ENCODE data around the gene OR2C3. TPM values are rescaled to one million over a fixed set of nuclear protein-coding genes. Genes with fewer than 3 reads are reported as not detected.
A peak's percentile ranks its signal among the peaks of the same experiment; 100 is the strongest.
"Not testable (repeated sequence)": the region's sequence is repeated elsewhere in the genome, so short reads cannot be mapped to it uniquely, and the experiment has no call there.

The OR2C3 gene
- total RNA-seq, 1 experiment from 2014 or later = not detected

DNA sequence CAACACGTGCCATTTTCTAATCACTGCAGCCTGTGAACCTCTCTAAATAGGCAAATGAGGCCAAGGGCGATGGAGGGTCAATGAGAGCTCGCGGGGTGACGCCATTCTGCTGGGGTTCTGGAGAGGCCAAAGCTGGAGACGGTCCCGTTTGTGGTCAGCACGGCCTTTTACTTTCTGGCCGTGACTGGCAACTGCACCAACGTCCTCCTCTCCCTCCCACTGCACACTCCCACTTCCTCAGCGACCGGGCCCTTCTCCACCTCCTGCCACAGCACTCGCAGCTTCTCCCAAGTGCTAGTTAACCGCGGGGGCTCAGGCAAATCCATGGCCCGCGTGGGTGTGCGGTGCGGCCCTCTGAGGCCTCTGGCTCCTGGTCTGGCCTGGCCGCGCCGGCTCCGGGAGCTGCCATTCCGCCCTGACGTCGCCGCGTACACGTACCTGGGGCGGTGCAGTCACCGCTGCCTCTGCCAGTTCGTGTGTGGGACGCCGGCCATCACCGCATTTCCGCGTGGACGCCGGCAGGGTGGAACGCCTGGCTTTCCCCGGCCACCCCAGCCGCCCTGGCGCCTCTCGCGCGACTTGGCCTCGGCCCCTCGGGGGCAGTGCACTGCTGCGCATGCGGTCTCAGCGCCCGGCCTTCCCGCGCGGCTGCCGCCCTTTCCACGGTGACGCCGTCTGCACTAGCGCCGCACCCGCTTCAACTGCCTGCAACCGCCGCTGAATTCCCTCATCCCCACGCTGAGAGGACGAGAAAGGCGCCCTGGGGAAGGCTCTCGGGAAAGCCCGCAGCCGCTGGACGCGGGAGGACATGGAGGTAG lies 18.2 kb downstream of the OR2C3 start:
- no peak for DNase-seq (ENCODE audit: low spot score)

DNA sequence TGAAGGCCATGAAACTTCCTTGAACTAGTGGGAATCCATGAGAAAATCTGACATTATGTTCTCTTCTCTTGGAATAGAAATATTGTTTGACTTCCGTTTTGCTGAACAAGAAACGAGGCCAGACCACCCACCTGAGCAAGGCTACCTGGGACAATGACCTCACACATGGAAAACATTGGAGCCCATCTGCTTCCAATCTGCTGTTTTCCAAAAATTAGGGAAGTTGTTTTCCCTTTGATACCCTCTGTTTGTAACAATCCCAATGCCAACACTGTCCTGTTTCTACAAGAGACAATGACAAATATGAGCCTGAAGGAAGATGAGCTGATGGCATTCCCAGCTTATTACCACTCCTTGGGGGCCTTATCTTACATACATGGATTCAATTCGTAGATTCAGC lies 29.4 kb downstream of the OR2C3 start:
- no peak for DNase-seq (ENCODE audit: low spot score)

DNA sequence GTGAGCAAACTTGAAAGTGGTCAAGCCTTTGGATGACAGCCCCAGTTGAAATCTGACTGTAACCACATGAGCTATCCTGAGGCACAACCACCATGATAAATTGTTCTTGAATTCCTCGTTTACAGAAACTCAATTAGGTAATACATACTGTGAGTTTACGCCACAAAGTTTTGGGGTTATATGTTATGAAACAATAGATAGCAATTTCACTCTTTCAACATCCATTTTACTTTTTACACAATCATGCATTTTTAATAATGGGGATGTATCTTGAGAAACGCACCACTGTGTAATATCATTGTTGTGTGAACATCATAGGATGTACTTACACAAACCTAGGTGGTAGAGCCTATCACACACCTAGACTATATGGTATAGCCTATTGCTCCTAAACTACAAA lies 35.4 kb downstream of the OR2C3 start:
- DNase-seq (ENCODE audit: low spot score) = no peak

DNA sequence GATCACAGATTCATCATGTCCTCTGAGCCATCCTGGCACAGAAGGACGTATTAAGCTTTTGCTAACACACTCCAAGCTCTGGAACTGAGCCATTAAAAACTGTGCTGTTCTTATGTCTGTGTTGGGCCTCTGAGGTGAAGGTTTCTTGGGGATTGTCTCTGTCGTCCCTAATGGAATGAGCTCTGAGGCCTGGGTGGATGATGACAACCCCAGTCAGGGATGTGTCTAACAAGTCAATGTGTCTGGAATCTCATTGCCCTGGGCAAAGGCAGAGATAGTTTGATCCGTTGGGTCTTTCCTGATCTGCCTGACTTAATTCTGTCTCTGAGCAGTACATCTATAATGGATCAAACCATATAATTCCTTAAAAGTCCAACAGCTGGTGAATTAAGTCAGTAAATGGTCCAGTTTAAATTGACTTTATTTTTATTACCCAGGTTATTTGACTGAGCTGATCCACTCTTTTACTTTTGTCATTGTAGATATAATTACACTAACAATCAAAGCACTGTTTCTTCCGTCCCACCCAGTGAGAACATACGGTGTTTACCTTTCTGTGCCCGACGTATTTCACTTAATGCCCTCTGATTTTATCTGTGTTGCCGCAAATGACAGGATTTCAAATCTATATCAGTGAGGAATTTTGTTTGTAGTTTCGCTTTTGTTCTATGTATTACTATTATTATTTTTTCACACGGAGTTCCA lies 39.5 kb downstream of the OR2C3 start:
- DNase-seq (ENCODE audit: low spot score) = no peak

DNA sequence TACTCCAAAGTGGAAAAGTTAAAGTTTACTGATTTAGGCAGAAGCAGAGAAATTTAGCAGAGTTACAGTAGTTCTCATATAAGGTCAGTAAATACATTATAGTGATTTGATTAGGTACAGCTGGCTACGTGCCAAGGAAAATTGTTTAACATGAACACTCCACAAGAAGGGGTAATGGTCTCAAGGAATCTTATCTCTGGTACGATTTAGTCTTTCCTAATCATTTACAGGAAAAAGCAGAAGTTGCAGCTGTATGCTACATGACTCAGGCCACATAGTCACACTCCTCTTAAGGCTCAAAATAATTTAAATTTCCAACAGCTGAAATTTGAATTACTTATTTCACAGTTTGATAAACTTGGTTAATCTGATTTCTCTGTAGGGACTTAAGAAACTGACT lies 41.5 kb downstream of the OR2C3 start:
- DNase-seq (ENCODE audit: low spot score) = no peak

DNA sequence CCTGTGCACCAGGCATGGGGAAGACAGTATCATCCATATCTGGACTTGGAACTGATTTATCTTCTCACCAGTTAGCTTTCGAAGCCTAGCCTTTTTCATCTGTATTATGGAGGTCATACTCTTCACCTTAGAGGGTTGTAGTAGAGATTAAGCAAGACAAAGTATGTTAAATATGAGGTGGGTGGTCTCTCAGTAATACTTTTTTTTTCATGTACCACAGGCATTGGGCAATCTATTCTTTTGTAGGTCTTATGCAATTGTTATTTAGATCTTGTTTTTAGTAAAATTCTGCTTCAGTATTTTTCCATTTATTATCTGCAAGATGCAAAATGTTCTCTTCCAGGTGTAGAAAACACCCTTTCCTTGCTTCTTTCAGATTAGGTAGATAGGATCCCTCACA lies 43.1 kb downstream of the OR2C3 start:
- DNase-seq (ENCODE audit: low spot score) = no peak

- DNase-seq (ENCODE audit: low spot score) = no peak
Measured at GRCh38 chr1:247491328-247491727, 44.9 kb downstream of the OR2C3 start.

DNA sequence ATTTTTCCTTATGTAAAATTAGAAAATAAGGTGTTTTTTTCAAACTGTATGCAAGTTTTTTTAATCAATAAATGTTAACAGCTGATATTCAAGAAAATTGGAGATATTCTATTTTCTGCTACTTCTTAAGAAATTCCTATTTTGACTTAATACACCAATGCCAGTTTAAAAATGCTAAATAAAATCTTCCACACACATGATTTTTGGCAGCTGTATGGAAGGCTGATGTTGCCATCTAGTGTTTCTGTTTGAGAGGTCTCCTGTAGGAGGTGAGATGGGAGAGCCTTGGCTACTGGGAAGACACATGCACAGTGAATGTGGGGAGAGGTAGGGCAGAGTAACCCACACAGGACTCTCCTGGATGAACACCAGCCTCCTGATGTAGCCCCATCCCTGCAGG lies 49.2 kb downstream of the OR2C3 start:
- peak; percentile 18 for DNase-seq (ENCODE audit: low spot score)

- DNase-seq (ENCODE audit: low spot score) = no peak
Measured at GRCh38 chr1:247482747-247483146, 53.5 kb downstream of the OR2C3 start.

DNA sequence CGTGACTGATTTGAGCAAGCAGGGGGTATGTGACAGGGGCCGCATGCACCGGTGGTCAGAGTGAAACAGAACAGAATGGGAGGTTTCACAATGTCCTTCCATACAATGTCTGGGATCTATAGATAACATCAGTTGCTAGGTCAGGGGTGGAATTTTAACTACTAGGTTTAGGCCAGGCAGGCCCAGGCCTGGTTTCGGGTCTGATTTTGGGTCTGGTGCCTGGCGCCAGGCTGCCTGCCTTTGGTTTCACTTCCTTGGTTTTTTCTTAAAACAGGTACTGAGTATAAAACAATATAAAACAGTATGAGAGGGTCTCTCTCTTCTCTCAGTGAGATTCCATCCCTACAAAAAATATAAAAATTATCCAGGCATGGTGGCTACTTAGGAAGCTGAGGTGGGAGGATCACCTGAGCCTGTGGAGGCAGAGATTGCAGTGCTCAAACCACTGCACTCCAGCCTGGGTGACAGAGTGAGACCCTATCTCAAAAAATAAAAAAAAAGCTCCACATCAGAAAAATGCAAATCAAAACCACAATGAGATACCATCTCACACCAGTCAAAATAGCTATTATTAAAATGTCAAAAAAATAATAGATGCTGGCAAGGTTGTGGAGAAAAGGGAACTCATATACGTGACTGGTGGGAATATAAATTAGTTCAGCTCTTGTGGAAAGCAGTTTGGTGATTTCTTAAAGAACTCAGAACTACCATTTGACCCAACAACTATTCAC lies 59.7 kb downstream of the OR2C3 start:
- not testable (repeated sequence) for DNase-seq (ENCODE audit: low spot score)

DNA sequence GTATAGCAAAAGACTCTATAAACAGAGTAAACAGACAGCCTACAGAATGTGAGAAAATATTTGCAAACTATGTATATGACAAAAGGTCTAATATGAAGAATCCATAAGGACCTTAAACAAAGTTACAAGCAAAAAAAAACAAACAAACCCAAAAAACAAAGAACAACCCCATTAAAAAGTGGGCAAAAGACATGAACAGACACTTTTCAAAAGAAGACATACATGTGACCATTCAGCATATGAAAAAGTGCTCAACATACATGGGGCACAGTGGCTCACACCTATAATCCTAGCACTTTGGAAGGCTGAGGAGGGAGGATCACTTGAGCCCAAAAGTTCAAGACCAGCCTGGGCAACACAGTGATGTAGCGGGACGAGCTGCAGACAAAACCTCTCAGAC lies 60.4 kb downstream of the OR2C3 start:
- DNase-seq (ENCODE audit: low spot score) = no peak

Other genes starting within 250 kb of the OR2C3 start
- gene ZNF496, start 204.6 kb downstream of the OR2C3 start, total RNA-seq (2014; rRNA removed; shearing (Covaris generic)) = 11.8 and 14.3 TPM in 2 replicates
- gene NLRP3, start 120.3 kb downstream of the OR2C3 start, total RNA-seq (2014; rRNA removed; shearing (Covaris generic)) = 0.50 TPM in 1 of 2 replicates, not detected in the other
- gene OR2B11, start 78.3 kb downstream of the OR2C3 start, total RNA-seq (2014; rRNA removed; shearing (Covaris generic)) = not detected in 2 replicates
- 0.29 and 1.9 TPM in 2 replicates for gene GCSAML, start 12.7 kb upstream of the OR2C3 start, total RNA-seq (2014; rRNA removed; shearing (Covaris generic))
- not detected in 2 replicates for gene OR2G2, start 51.9 kb upstream of the OR2C3 start, total RNA-seq (2014; rRNA removed; shearing (Covaris generic))
- not detected in 2 replicates for gene OR2G3, start 69.1 kb upstream of the OR2C3 start, total RNA-seq (2014; rRNA removed; shearing (Covaris generic))
- not detected in 2 replicates for gene OR13G1, start 143.3 kb upstream of the OR2C3 start, total RNA-seq (2014; rRNA removed; shearing (Covaris generic))
- not detected in 2 replicates for gene OR6F1, start 180.2 kb upstream of the OR2C3 start, total RNA-seq (2014; rRNA removed; shearing (Covaris generic))
- not detected in 2 replicates for gene OR14K1, start 202.2 kb upstream of the OR2C3 start, total RNA-seq (2014; rRNA removed; shearing (Covaris generic))
- gene OR14A2, start 211.7 kb upstream of the OR2C3 start, total RNA-seq (2014; rRNA removed; shearing (Covaris generic)) = not detected in 2 replicates
- gene OR1C1, start 224.1 kb upstream of the OR2C3 start, total RNA-seq (2014; rRNA removed; shearing (Covaris generic)) = not detected in 2 replicates